Trophoblast cell (in vitro differentiated cells and primary cell): ENCODE measurements around the gene GPC3.

Experiments used
- DNase-seq, 2 donors: peaks; one replicate each; pipeline ENCODE4 v3.0.0-alpha.2; 2016
- H2AFZ ChIP-seq: 2 replicates; pipeline ENCODE4 v1.6.1; 2013; ENCODE audit warnings: low read length, moderate library complexity, mild to moderate bottlenecking; ENCODE audit not compliant: insufficient read depth, poor library complexity
- H2AK5ac ChIP-seq: 2 replicates; pipeline ENCODE4 v1.6.1; 2013; ENCODE audit warnings: mild to moderate bottlenecking, low read length
- H2BK120ac ChIP-seq: 2 replicates; pipeline ENCODE4 v1.6.1; 2013; ENCODE audit warnings: low read length, mild to moderate bottlenecking, moderate library complexity; ENCODE audit not compliant: insufficient read depth, poor library complexity
- H2BK12ac ChIP-seq: 2 replicates; pipeline ENCODE4 v1.6.1; 2013; ENCODE audit warnings: mild to moderate bottlenecking, low read length, moderate library complexity
- H2BK5ac ChIP-seq: 2 replicates; pipeline ENCODE4 v1.6.1; 2013; ENCODE audit warnings: low read length, low read depth, moderate library complexity, mild to moderate bottlenecking; ENCODE audit not compliant: poor library complexity
- H3K14ac ChIP-seq: 2 replicates; pipeline ENCODE4 v1.6.1; 2013; ENCODE audit warnings: mild to moderate bottlenecking, low read length
- H3K18ac ChIP-seq: 2 replicates; pipeline ENCODE4 v1.6.1; 2013; ENCODE audit warnings: mild to moderate bottlenecking, low read length
- H3K23ac ChIP-seq: 2 replicates; pipeline ENCODE4 v1.6.1; 2013; ENCODE audit warnings: low read length
- H3K27ac ChIP-seq: 2 replicates; pipeline ENCODE4 v1.5.1; 2013; ENCODE audit warnings: low read depth, mild to moderate bottlenecking, inconsistent platforms, low read length, moderate library complexity
- H3K27me3 ChIP-seq: 2 replicates; pipeline ENCODE4 v1.6.1; 2013; ENCODE audit warnings: inconsistent platforms, mild to moderate bottlenecking, low read length, moderate library complexity; ENCODE audit not compliant: insufficient read depth
- H3K36me3 ChIP-seq, 2 experiments: 1 replicate in 1 of 2; 2 replicates in 1 of 2; pipeline ENCODE4 v1.6.1; 2013; ENCODE audit warnings: low read length in 2 of 2, mild to moderate bottlenecking in 2 of 2, moderate library complexity in 1 of 2; ENCODE audit not compliant: insufficient read depth in 2 of 2, control insufficient read depth in 1 of 2
- H3K4ac ChIP-seq: 2 replicates; pipeline ENCODE4 v1.6.1; 2013; ENCODE audit warnings: low read depth, mild to moderate bottlenecking, low read length, moderate library complexity
- H3K4me1 ChIP-seq, 2 experiments: 1 replicate in 1 of 2; 2 replicates in 1 of 2; pipeline ENCODE4 v1.6.1; 2013; ENCODE audit warnings: low read length in 2 of 2, mild to moderate bottlenecking in 2 of 2, moderate library complexity in 1 of 2; ENCODE audit not compliant: insufficient read depth in 2 of 2, control insufficient read depth in 1 of 2
- H3K4me2 ChIP-seq: 2 replicates; pipeline ENCODE4 v1.6.1; 2013; ENCODE audit warnings: inconsistent platforms, mild to moderate bottlenecking, low read length, moderate library complexity
- H3K4me3 ChIP-seq: 2 replicates; pipeline ENCODE4 v1.5.1; 2013; ENCODE audit warnings: mild to moderate bottlenecking, low read depth, low read length, inconsistent platforms
- H3K79me1 ChIP-seq: one replicate; pipeline ENCODE4 v1.6.1; 2013; ENCODE audit warnings: low read length
- H3K79me2 ChIP-seq: 2 replicates; pipeline ENCODE4 v1.6.1; 2013; ENCODE audit warnings: low read length, mild to moderate bottlenecking; ENCODE audit not compliant: control insufficient read depth, insufficient read depth, poor library complexity
- H3K9ac ChIP-seq: 2 replicates; pipeline ENCODE4 v1.6.1; 2013; ENCODE audit warnings: mild to moderate bottlenecking, low read length
- H3K9me3 ChIP-seq: 2 replicates; pipeline ENCODE4 v1.6.1; 2013; ENCODE audit warnings: low read depth, mild to moderate bottlenecking, control low read depth, inconsistent platforms, low read length; ENCODE audit not compliant: insufficient read depth
- H4K12ac ChIP-seq: 2 replicates; pipeline ENCODE4 v1.6.1; 2013; ENCODE audit warnings: low read depth, mild to moderate bottlenecking, low read length, moderate library complexity
- H4K8ac ChIP-seq: 2 replicates; pipeline ENCODE4 v1.6.1; 2013; ENCODE audit warnings: low read depth, mild to moderate bottlenecking, low read length, moderate library complexity
- H4K91ac ChIP-seq: one replicate; pipeline ENCODE4 v1.6.1; 2013; ENCODE audit warnings: low read depth, mild to moderate bottlenecking, low read length, moderate library complexity
- WGBS: extraction: QIAGEN DNeasy Blood & Tissue Kit; methylation state at CpG from one replicate; pipeline ENCODE4 v1.1.7; 2013; ENCODE audit warnings: missing lambda C conversion rate; ENCODE audit not compliant: insufficient read length, insufficient coverage; ENCODE audit errors: extremely low coverage; 5-methylcytosine and 5-hydroxymethylcytosine counted together

GPC3 gene

DNA sequence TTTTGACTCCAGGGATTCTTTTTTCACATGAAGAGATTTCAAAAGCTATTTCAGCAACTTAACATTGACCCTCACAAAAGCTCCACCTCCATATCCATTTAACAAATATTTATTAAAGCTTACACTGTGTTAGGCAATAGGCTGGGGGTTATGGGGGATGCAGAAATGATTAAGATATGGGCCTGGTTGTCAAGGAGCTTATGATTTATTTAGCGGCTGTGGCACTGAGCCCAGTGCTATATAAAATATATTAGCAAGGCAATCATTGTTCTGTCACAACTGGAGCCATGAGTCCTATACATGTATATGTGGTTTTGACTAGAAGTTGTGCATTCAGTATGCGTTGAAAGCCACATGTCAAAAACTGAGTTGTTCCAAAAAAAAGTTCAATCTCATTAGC, 131.1 kb downstream of the GPC3 start:
- no peak overlapping the region for H4K12ac ChIP-seq
- WGBS, result no CpG with 5 or more reads among the region's 2 CpGs
- no peak overlapping the region for H2BK120ac ChIP-seq
- no peak overlapping the region for H2AFZ ChIP-seq
- no peak overlapping the region for H3K18ac ChIP-seq
- no peak overlapping the region for H3K14ac ChIP-seq
- no peak overlapping the region for H3K23ac ChIP-seq
- H2AK5ac ChIP-seq, result no peak overlapping the region
- H4K91ac ChIP-seq, result no peak overlapping the region
- H2BK5ac ChIP-seq, result no peak overlapping the region
- H3K9me3 ChIP-seq, result no peaks in the 10 kb centered on the region
- H3K79me2 ChIP-seq, result no peaks in the 10 kb centered on the region
- H3K27me3 ChIP-seq, result no peaks in the 10 kb centered on the region
- no peak overlapping the region for H4K8ac ChIP-seq
- no peak for DNase-seq
- H3K36me3 ChIP-seq, result no peaks in the 10 kb centered on the region
- H3K79me1 ChIP-seq, result no peaks in the 10 kb centered on the region
- H3K4me1 ChIP-seq, result no peaks in the 10 kb centered on the region
- no peak overlapping the region for H3K4me3 ChIP-seq
- no peak overlapping the region for H2BK12ac ChIP-seq
- H3K4ac ChIP-seq, result no peak overlapping the region
- no peak overlapping the region for H3K9ac ChIP-seq
- no peak overlapping the region for H3K27ac ChIP-seq
- H3K4me2 ChIP-seq, result no peak overlapping the region

GRCh38 chrX:133852837-133853356, 132.5 kb downstream of the GPC3 start:
- H3K27me3 ChIP-seq, result no peaks in the 10 kb centered on the region
- H4K91ac ChIP-seq, result no peak overlapping the region
- no peak overlapping the region for H2AFZ ChIP-seq
- H3K4me1 ChIP-seq, result no peaks in the 10 kb centered on the region
- H4K8ac ChIP-seq, result no peak overlapping the region
- H3K18ac ChIP-seq, result no peak overlapping the region
- H3K4ac ChIP-seq, result no peak overlapping the region
- H2AK5ac ChIP-seq, result no peak overlapping the region
- no peaks in the 10 kb centered on the region for H3K36me3 ChIP-seq
- H3K9me3 ChIP-seq, result no peaks in the 10 kb centered on the region
- H3K4me2 ChIP-seq, result no peak overlapping the region
- no peak for DNase-seq
- H3K27ac ChIP-seq, result no peak overlapping the region
- no peak overlapping the region for H3K14ac ChIP-seq
- no CpG with 5 or more reads among the region's 2 CpGs for WGBS
- no peak overlapping the region for H3K9ac ChIP-seq
- no peak overlapping the region for H4K12ac ChIP-seq
- H3K4me3 ChIP-seq, result no peak overlapping the region
- H3K23ac ChIP-seq, result no peak overlapping the region
- H3K79me1 ChIP-seq, result no peaks in the 10 kb centered on the region
- no peaks in the 10 kb centered on the region for H3K79me2 ChIP-seq
- H2BK5ac ChIP-seq, result no peak overlapping the region
- no peak overlapping the region for H2BK120ac ChIP-seq
- no peak overlapping the region for H2BK12ac ChIP-seq

DNA sequence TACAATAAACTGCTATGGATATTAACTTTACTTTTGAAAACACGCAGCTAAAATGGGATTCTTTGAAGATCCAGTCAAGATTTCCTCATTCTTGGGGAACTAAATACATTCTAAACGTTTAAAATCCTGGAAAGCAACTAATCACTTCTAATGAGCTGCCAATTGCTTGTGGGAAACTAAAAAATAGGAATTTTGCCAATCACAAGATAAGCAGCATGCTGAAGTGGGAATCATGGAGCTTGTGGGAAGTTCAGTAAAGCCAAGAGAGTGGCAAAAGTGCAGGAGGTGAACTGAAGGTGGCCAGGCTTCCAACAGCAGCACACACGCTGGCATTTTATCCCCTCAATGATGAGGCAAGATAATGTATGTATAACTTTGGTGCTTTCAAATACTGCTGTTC, 133.0 kb downstream of the GPC3 start:
- DNase-seq, result no peak

DNA sequence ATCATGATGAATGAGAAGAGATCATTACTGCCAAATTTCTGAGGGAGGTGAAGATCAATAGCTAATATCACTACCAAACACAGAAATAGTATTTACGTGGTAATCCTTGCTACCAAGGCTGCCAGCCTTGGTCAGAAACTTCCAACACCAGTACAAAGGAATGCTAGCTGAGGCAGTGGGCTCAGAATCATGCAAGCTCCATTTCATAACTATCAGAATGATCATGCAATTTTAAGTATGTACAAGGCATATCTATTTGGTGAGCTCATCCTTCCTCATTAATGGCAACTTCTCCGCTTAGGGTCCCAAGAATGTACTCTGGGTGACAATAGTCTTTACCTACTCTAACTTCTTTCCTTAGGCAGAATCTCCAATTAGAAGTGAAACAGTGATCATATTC, 135.0 kb downstream of the GPC3 start:
- Histone ChIP-seq H3K4ac (no peak overlapping the region), H2BK5ac (no peak overlapping the region), H2AFZ (no peak overlapping the region), H2AK5ac (no peak overlapping the region), H3K18ac (no peak overlapping the region), H3K27me3 (no peaks in the 10 kb centered on the region), H2BK12ac (no peak overlapping the region), H3K9ac (no peak overlapping the region), H3K23ac (no peak overlapping the region), H3K27ac (no peak overlapping the region), H3K36me3 (no peaks in the 10 kb centered on the region), H3K9me3 (no peaks in the 10 kb centered on the region), H3K79me2 (no peaks in the 10 kb centered on the region), H3K79me1 (no peaks in the 10 kb centered on the region), H3K4me2 (no peak overlapping the region), H4K12ac (no peak overlapping the region), H2BK120ac (no peak overlapping the region), H4K91ac (no peak overlapping the region), H3K14ac (no peak overlapping the region), H3K4me3 (no peak overlapping the region), H4K8ac (no peak overlapping the region), H3K4me1 (no peaks in the 10 kb centered on the region)
- WGBS, result no CpG with 5 or more reads among the region's 2 CpGs
- DNase-seq, result peak in 1 of 2 donors; percentile 17

More for the DNA sequence above, 133.0 kb downstream of the GPC3 start:
- Histone ChIP-seq H3K9me3 (no peaks in the 10 kb centered on the region), H3K79me1 (no peaks in the 10 kb centered on the region), H3K79me2 (no peaks in the 10 kb centered on the region), H3K4me3 (no peak overlapping the region), H2BK12ac (no peak overlapping the region), H2BK120ac (no peak overlapping the region), H2AK5ac (no peak overlapping the region), H3K14ac (no peak overlapping the region), H4K12ac (no peak overlapping the region), H4K91ac (no peak overlapping the region), H3K27me3 (no peaks in the 10 kb centered on the region), H2BK5ac (no peak overlapping the region), H3K36me3 (no peaks in the 10 kb centered on the region), H3K23ac (no peak overlapping the region), H2AFZ (no peak overlapping the region), H3K4me1 (no peaks in the 10 kb centered on the region), H3K4ac (no peak overlapping the region), H3K27ac (no peak overlapping the region), H4K8ac (no peak overlapping the region), H3K4me2 (no peak overlapping the region), H3K9ac (no peak overlapping the region), H3K18ac (no peak overlapping the region)
- no CpG with 5 or more reads among the region's 3 CpGs for WGBS
